Neural cell (in vitro differentiated cells): ENCODE measurements around the gene SERAC1.
"Not testable (repeated sequence)": the region's sequence is repeated elsewhere in the genome, so short reads cannot be mapped to it uniquely, and the experiment has no call there.

ENCODE experiments used
- CTCF ChIP-seq: fragments of 450-650 bp; IDR thresholded peaks from 2 replicates; pipeline ENCODE4 v1.5.1; 2014; ENCODE audit warnings: antibody characterized with exemption, mild to moderate bottlenecking, moderate library complexity; ENCODE audit not compliant: poor library complexity, severe bottlenecking
- EP300 ChIP-seq: fragments of 450-650 bp; conservative IDR thresholded peaks from 2 replicates; pipeline ENCODE4 v1.6.1; 2014; ENCODE audit warnings: antibody characterized with exemption, mild to moderate bottlenecking, moderate library complexity; ENCODE audit not compliant: poor library complexity, severe bottlenecking
- EZH2 ChIP-seq: fragments of 200-600, 300-800 bp; shearing (Covaris generic), sonication (generic); IDR thresholded peaks from 2 replicates; pipeline ENCODE4 v1.6.1; 2014; ENCODE audit warnings: antibody characterized with exemption, low read length, borderline replicate concordance, mild to moderate bottlenecking; ENCODE audit not compliant: insufficient read depth, poor library complexity, severe bottlenecking
- POLR2AphosphoS5 ChIP-seq: IDR thresholded peaks from 2 replicates; pipeline ENCODE4 v1.6.1; 2012
- SMC3 ChIP-seq: fragments of 450-650 bp; conservative IDR thresholded peaks from 2 replicates; pipeline ENCODE4 v1.6.1; 2014; ENCODE audit warnings: antibody characterized with exemption, mild to moderate bottlenecking, moderate library complexity; ENCODE audit not compliant: poor library complexity

DNA sequence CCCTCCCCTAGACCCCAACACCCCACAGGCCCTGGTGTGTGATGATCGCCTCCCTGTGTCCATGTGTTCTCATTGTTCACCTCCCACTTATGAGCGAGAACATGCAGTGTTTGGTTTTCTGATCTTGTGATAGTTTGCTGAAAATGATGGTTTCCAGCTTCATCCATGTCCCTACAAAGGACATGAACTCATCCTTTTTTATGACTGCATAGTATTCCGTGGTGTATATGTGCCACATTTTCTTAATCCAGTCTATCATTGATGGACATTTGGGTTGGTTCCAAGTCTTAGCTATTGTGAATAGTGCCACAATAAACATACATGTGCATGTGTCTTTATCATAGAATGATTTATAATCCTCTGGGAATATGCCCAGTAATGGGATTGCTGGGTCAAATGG is 9.7 kb upstream of the SERAC1 start:
- not testable (repeated sequence) for TF ChIP-seq POLR2AphosphoS5, CTCF, EZH2, EP300, SMC3
